Immature natural killer cell (primary cell): Measurements from ENCODE around the gene FMN1. TPM values are rescaled to one million over a fixed set of nuclear protein-coding genes. Genes with fewer than 3 reads are reported as not detected.

Source experiments
- DNase-seq, 3 donors: peaks; one replicate each; pipeline ENCODE4 v3.0.0; 2022; ENCODE audit warnings: mixed read lengths in 1 of 3
- H3K27ac Mint-ChIP-seq, 6 donors: one replicate each; pipeline ENCODE4 v1.8.0; 2020; ENCODE audit warnings: mixed read lengths in 6 of 6, mild to moderate bottlenecking in 5 of 6, inconsistent platforms in 4 of 6, moderate library complexity in 3 of 6
- H3K27me3 Mint-ChIP-seq, 3 donors: one replicate each; pipeline ENCODE4 v1.8.0; 2020 to 2021; ENCODE audit warnings: low read depth in 3 of 3, mild to moderate bottlenecking in 3 of 3, mixed read lengths in 3 of 3, moderate library complexity in 3 of 3, inconsistent platforms in 1 of 3
- H3K36me3 Mint-ChIP-seq, 3 donors: one replicate each; pipeline ENCODE4 v1.8.0; 2020; ENCODE audit warnings: mixed read lengths in 3 of 3, inconsistent platforms in 2 of 3, mild to moderate bottlenecking in 2 of 3
- H3K4me1 Mint-ChIP-seq, 2 donors: one replicate each; pipeline ENCODE4 v1.8.0; 2020; ENCODE audit warnings: inconsistent platforms in 2 of 2, mild to moderate bottlenecking in 2 of 2, mixed read lengths in 2 of 2, moderate library complexity in 1 of 2
- H3K4me3 Mint-ChIP-seq, 5 donors: one replicate each; pipeline ENCODE4 v1.8.0; 2020; ENCODE audit warnings: mild to moderate bottlenecking in 5 of 5, mixed read lengths in 5 of 5, inconsistent platforms in 3 of 5, moderate library complexity in 3 of 5
- H3K9me3 Mint-ChIP-seq, 6 donors: one replicate each; pipeline ENCODE4 v1.8.0; 2020; ENCODE audit warnings: mild to moderate bottlenecking in 6 of 6, mixed read lengths in 6 of 6, inconsistent platforms in 4 of 6, moderate library complexity in 3 of 6
- polyA plus RNA-seq, 3 donors: library from polyadenylated mRNA; unstranded; fragments of 300-500 nt; fragmentation: Illumina TruSeq; gene quantifications; one replicate each; pipeline ENCODE4 v1.2.3, GENCODE V29; 2021

The FMN1 gene
- polyA plus RNA-seq, 3 donors from 2014 or later, result not detected

DNA sequence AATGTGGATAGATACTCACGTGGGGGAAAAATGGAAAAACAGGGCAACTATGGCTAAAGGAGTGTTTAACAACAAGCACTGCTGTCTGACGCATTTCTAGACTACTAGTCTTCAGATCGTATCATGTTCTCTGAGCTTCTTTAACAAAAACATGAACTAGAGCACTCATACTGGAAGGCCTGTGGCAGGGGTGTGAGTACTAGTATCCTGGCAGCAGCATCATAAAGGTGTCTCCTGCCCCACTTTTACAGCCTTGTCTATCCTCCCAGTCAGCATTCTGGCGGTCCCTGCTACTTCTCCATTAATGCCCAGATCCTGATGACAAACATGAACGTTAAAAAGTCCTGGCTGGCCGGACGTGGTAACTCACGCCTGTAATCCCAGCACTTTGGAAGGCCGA, 4.0 kb downstream of the FMN1 start:
- DNase-seq, result no peak
- peaks cover 16 to 20% of the 10 kb centered on the region in 2 donors for H3K4me1 Mint-ChIP-seq
- H3K27me3 Mint-ChIP-seq, result peaks cover 0 to 14% (median 11%) of the 10 kb centered on the region in 3 donors
- no peaks in the 10 kb centered on the region for H3K9me3 Mint-ChIP-seq
- H3K27ac Mint-ChIP-seq, result no peak overlapping the region
- H3K4me3 Mint-ChIP-seq, result no peak overlapping the region
- H3K36me3 Mint-ChIP-seq, result no peaks in the 10 kb centered on the region

DNA sequence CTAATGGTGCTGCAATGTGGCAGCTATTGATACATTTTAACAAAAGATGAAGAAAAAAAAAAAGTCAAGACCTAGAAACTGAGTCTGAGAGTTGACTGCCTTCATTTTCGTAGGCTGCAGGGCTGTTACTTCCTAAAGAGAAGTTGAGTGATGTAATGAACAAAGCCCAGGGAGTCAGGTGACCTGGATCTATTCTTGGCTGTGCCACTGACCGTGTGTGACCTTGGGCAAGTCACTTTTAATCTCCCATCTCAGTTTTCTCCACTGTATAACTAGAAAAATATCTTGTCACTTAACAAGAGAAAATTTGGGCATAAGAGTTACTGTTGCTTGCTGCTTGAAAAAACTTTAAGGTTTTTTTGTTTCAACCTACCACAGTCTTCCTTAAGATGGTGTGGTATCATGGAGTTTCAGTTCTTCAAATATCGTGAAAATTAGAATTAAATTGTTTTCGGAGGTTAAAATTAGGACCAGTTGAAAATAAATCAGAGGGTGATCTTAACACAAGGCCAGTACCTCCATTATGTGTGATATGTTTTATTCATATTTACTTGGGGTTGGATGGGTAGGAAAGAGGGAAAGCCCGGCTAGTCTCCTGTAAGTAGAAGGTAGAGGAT, 5.8 kb downstream of the FMN1 start:
- H3K4me3 Mint-ChIP-seq, result no peak overlapping the region
- H3K27ac Mint-ChIP-seq, result no peak overlapping the region
- DNase-seq, result no peak
- H3K36me3 Mint-ChIP-seq, result no peaks in the 10 kb centered on the region
- peaks cover 0 to 14% (median 5%) of the 10 kb centered on the region in 3 donors for H3K27me3 Mint-ChIP-seq
- no peaks in the 10 kb centered on the region for H3K9me3 Mint-ChIP-seq
- H3K4me1 Mint-ChIP-seq, result peaks cover 1 to 2% of the 10 kb centered on the region in 2 donors

DNA sequence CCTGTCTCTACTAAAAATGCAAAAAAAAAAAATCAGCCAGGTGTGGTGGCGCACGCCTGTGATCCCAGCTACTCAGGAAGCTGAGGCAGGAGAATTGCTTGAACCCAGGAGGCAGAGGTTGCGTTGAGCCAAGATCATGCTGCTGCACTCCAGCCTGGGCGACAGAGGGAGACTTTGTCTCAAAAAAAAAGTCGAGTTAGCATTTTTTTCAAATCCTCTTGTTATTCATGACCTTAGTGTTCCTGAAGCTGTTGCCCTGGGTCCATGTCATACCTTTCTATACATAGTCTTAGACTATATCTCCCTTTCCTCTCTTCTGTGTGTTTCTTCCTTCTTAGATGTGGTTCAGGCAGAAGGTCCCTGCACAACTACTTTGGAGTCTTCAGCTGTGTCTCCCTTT, 6.4 kb downstream of the FMN1 start:
- Mint-ChIP-seq H3K4me1 (no peaks in the 10 kb centered on the region), H3K27me3 (peaks cover 0 to 14% (median 5%) of the 10 kb centered on the region in 3 donors), H3K36me3 (no peaks in the 10 kb centered on the region), H3K9me3 (no peaks in the 10 kb centered on the region), H3K4me3 (no peak overlapping the region), H3K27ac (no peak overlapping the region)
- DNase-seq, result no peak

DNA sequence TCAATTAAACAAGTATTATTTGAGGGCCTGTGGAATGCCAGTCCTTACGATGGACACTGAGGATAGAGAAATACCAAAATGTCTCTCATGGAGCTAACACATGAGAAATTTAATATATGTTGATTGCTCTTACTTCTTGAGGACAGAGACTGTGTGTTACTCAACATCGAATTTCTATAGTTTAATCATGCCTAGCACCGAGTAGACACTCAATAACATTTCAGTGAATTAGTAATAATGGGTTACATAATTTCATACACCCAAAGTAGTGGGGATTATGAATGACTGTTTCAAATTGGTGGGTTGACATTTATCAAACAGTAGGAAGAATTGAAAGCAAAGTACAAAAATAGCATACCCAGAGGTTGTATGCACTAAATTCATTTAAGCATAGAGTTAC, 11.2 kb downstream of the FMN1 start:
- peaks cover 0 to 1% (median under 1%) of the 10 kb centered on the region in 3 donors for H3K27me3 Mint-ChIP-seq
- no peak for DNase-seq
- no peaks in the 10 kb centered on the region for H3K36me3 Mint-ChIP-seq
- H3K27ac Mint-ChIP-seq, result no peak overlapping the region
- no peak overlapping the region for H3K4me3 Mint-ChIP-seq
- H3K9me3 Mint-ChIP-seq, result no peaks in the 10 kb centered on the region
- H3K4me1 Mint-ChIP-seq, result no peaks in the 10 kb centered on the region

DNA sequence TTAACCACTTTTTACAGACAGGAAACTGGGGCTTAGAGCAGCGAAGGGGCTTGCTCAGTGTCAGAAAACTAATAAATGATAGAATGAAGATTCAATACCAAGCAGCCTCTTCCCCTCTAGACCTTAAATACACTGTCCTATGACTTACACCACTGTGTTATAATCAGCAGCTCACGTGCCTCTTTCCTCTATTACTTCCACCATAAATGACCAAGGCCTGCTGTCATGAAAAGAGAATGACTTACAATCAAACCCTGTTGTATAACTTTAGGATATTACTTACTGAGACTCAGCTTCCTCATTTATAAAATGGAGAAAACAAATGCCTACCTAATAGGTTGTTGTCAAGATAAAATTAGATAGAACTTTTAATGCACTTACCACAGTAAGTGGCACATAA, 11.6 kb downstream of the FMN1 start:
- no peak overlapping the region for H3K27ac Mint-ChIP-seq
- no peaks in the 10 kb centered on the region for H3K4me1 Mint-ChIP-seq
- no peak overlapping the region for H3K4me3 Mint-ChIP-seq
- peaks cover 0 to 3% (median 1%) of the 10 kb centered on the region in 3 donors for H3K27me3 Mint-ChIP-seq
- DNase-seq, result no peak
- H3K36me3 Mint-ChIP-seq, result no peaks in the 10 kb centered on the region
- H3K9me3 Mint-ChIP-seq, result no peaks in the 10 kb centered on the region

DNA sequence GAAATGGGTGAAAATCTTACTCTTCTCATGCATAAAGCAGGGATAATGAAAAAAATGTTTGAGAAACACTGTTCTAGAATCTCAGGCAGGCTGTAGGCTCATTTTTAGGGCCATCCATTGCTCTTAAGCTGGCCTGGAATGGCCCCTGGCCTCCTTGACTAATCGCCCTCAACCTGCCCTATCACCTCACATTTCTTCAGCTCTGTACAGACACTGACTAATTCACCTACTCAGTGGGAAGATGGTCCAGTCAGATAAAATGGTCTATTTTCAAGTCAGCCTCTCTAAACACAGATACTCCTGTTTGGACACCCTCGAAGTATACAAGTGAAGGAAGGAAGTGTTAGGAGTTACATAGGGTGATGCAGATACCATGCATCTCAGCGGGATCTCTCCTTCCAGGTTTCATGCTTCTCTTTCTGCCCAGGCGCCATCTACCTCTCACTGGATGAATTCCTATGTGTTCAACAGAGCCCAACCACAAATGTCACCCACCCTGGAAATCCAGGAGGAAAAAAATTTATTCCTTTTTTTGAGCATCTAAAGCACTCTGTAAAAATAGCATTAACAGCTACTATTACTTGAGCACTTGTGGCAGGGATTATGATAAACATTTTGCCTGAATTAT, 12.1 kb downstream of the FMN1 start:
- H3K9me3 Mint-ChIP-seq, result no peaks in the 10 kb centered on the region
- H3K27ac Mint-ChIP-seq, result no peak overlapping the region
- no peak for DNase-seq
- H3K4me1 Mint-ChIP-seq, result no peaks in the 10 kb centered on the region
- H3K27me3 Mint-ChIP-seq, result peaks cover 0 to 3% (median 1%) of the 10 kb centered on the region in 3 donors
- H3K36me3 Mint-ChIP-seq, result no peaks in the 10 kb centered on the region
- no peak overlapping the region for H3K4me3 Mint-ChIP-seq

DNA sequence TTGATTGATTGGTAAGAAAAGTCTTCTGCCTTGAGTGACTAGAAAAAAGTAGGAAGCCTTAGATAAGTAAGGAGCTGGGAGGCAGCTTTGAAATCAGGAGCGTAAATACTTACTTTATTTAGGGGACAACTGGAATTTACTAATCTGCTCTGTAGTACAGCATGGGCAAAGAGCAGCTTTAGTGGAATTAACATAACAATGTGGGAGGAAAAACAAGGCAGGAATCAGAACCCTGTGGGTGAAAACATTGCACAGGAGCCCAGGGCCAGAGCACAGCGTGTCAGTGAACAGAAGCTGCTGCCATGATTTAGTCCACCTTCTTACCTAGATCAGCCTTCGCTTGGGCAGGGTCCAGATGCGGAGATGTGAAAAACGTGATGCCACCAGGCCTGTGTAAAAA, 14.6 kb downstream of the FMN1 start:
- DNase-seq, result no peak
- no peaks in the 10 kb centered on the region for H3K36me3 Mint-ChIP-seq
- H3K27me3 Mint-ChIP-seq, result peaks cover 0 to 3% (median 0%) of the 10 kb centered on the region in 3 donors
- no peak overlapping the region for H3K27ac Mint-ChIP-seq
- no peak overlapping the region for H3K4me3 Mint-ChIP-seq
- H3K4me1 Mint-ChIP-seq, result no peaks in the 10 kb centered on the region
- no peaks in the 10 kb centered on the region for H3K9me3 Mint-ChIP-seq

DNA sequence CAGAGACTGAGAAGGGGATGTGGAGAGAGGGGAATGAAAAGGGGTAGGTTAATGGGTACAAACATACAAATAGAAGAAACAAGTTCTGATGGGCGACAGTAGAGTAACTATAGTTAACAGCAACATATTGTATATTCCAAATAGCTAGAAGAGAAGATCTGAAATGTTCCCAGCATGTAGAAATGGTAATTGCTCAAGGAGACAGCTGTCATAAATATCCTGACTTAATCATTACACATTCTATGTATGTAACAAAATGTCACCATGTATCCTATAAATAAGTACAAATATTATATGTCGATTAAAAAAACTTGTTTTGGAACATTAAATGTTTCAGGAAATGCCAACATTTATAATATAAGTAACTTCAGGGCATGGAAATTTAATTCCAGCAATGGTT, 23.3 kb downstream of the FMN1 start:
- no peak overlapping the region for H3K27ac Mint-ChIP-seq
- no peak for DNase-seq
- H3K4me1 Mint-ChIP-seq, result no peaks in the 10 kb centered on the region
- peaks cover 0 to 2% (median 0%) of the 10 kb centered on the region in 6 donors for H3K9me3 Mint-ChIP-seq
- H3K4me3 Mint-ChIP-seq, result no peak overlapping the region
- H3K27me3 Mint-ChIP-seq, result peaks cover 2 to 16% (median 3%) of the 10 kb centered on the region in 3 donors
- H3K36me3 Mint-ChIP-seq, result no peaks in the 10 kb centered on the region

DNA sequence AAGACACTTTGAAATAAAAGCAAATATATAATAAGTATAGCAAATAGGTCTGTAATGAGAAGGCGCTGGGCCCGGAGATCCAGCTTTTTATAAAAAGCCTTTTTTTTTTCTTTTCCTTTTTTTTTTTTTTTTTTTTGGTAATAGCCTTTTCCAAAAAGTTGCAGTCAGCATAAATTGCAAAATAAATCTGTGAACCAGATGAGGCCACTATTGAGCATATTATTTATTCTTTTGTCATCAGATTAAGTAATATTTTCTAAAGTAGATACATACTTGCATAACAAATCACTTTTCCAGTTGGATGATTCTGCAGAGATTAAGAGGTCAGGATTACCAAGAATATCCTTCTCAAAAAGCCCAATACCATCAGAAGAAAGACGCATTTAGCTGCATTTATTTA, 24.9 kb downstream of the FMN1 start:
- Mint-ChIP-seq H3K9me3 (peaks cover 0 to 2% (median 0%) of the 10 kb centered on the region in 6 donors), H3K27ac (no peak overlapping the region), H3K4me3 (no peak overlapping the region), H3K4me1 (no peaks in the 10 kb centered on the region), H3K36me3 (no peaks in the 10 kb centered on the region), H3K27me3 (peaks cover 2 to 16% (median 3%) of the 10 kb centered on the region in 3 donors)
- DNase-seq, result no peak

DNA sequence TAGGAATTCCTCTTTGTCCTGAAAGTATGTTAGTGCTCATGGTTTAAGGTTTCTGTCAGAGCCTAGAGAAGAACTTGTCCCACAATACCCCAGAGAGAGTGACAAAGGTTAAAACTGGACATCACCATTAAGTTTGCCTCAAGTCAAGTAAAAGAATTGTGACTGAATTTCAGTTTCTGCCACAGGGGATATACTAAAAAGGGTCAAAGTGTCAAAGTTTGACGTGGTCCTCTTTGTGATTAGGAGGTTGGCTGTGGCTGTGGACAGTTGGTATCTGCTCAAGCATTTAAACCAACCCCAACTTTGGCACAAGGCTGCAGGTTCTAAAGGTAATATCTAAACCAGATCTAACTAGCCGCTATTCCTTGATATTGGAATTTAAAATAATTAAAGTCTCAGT, 26.1 kb downstream of the FMN1 start:
- Mint-ChIP-seq H3K27ac (no peak overlapping the region), H3K27me3 (peaks cover 2 to 16% (median 3%) of the 10 kb centered on the region in 3 donors), H3K9me3 (peaks cover 0 to 2% (median 0%) of the 10 kb centered on the region in 6 donors), H3K36me3 (no peaks in the 10 kb centered on the region), H3K4me1 (no peaks in the 10 kb centered on the region), H3K4me3 (no peak overlapping the region)
- no peak for DNase-seq

DNA sequence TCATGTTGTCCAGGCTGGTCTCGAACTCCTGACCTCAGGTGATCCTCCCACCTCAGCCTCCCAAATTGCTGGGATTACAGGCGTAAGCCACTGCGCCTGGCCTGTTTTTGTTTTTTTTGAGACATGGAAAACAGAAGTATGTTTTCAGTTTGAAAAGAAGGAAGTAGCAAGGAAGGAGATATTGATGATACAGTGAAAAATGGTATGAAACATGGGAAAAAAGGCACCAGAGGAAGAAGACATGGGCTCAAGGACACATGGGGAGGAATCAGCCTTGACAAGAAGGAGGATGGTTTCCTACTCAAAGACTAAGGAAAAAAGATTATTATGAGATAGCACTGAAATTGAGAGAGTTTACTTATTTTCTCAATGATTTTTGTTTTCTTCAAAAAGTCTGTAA, 30.7 kb downstream of the FMN1 start:
- no peak overlapping the region for H3K27ac Mint-ChIP-seq
- no peak overlapping the region for H3K4me3 Mint-ChIP-seq
- no peaks in the 10 kb centered on the region for H3K9me3 Mint-ChIP-seq
- H3K27me3 Mint-ChIP-seq, result peaks cover 2 to 10% (median 3%) of the 10 kb centered on the region in 3 donors
- H3K36me3 Mint-ChIP-seq, result no peaks in the 10 kb centered on the region
- no peaks in the 10 kb centered on the region for H3K4me1 Mint-ChIP-seq
- DNase-seq, result no peak

DNA sequence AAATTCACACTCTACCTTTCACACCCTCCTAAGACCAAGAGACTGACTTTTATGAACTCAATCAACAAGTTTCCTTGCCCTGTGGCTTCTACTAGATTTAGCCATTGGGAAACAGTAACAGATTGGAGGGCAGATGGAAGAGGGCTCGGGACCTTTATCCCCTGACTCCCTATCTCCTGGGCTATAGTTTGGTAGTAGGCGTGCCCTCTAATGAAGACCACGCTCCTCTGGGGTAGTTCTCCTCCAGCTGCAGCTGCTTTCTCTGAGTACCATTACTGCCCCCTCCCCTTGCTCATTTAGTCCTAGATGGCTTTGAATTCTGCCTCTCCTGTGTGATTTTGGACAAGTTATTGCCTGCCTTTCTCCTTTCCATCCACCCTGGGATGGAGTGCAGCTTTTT, 33.3 kb downstream of the FMN1 start:
- no peaks in the 10 kb centered on the region for H3K4me1 Mint-ChIP-seq
- DNase-seq, result no peak
- no peaks in the 10 kb centered on the region for H3K9me3 Mint-ChIP-seq
- H3K4me3 Mint-ChIP-seq, result no peak overlapping the region
- H3K27me3 Mint-ChIP-seq, result peaks cover 0 to 5% (median 4%) of the 10 kb centered on the region in 3 donors
- no peak overlapping the region for H3K27ac Mint-ChIP-seq
- no peaks in the 10 kb centered on the region for H3K36me3 Mint-ChIP-seq

DNA sequence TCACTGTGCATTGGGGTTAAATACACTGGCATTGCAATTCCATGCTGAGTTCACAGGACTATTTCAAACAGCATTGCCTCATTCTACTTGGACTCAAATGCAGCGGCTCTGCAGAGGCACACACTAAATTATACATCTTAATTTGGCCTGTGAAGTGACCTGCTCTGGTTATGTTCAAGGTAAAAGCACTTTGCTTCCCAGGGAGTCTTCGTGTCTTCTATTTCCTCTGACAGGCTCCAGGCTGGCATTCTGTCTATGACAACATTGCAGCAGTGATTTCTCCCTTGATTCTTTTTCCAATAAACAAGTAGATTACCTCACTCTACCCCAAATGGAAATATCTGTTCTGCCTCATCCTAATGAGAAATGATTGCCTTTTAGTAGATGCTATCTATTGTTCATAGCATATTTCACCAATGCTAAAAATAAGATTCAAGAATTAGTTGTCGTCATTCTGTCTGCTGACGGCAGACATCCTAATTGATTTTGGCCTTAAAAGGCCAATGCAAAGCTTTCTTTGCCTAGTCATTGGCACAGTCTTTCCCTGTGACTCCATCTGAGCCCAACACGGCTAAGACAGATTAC, 33.8 kb downstream of the FMN1 start:
- no peak overlapping the region for H3K27ac Mint-ChIP-seq
- no peak overlapping the region for H3K4me3 Mint-ChIP-seq
- DNase-seq, result no peak
- no peaks in the 10 kb centered on the region for H3K4me1 Mint-ChIP-seq
- no peaks in the 10 kb centered on the region for H3K36me3 Mint-ChIP-seq
- peaks cover 2 to 8% (median 5%) of the 10 kb centered on the region in 3 donors for H3K27me3 Mint-ChIP-seq
- H3K9me3 Mint-ChIP-seq, result no peaks in the 10 kb centered on the region

DNA sequence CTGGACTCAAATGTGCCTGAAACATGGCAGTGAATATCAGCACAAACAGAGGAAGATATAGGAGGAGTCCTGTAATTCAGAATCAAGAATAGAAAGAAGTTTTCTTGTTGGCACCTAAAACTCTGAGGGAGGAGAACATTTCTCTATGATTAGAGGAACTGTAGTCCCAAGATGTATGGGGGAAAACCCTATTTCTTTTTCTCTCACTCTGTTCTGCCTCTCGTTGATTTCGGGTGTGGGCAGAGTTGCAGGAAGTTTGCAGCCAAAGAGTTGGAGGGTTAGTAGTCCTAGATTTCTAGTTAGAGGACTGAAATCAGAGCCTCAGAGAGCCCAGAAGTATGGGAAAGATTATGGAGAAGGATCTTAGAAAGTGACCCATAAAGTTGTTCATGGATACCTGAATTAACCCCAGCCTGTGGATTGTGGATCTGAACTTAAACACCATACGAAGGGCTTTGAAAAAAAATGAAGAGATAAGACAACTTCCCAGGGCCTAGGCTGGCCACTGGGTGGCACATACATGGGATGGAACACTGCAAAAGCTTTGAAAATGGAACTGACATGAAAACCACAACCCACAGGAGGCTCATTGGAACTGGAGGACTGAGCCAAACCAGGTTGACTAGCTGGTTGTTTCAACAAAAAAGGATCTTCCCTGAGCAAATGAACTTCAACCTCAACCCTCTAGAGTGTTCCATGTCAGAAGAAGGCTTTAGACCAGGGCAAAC, 34.6 kb downstream of the FMN1 start:
- no peak overlapping the region for H3K4me3 Mint-ChIP-seq
- peaks cover 2 to 11% (median 5%) of the 10 kb centered on the region in 3 donors for H3K27me3 Mint-ChIP-seq
- H3K4me1 Mint-ChIP-seq, result no peaks in the 10 kb centered on the region
- H3K36me3 Mint-ChIP-seq, result no peaks in the 10 kb centered on the region
- no peak for DNase-seq
- H3K9me3 Mint-ChIP-seq, result no peaks in the 10 kb centered on the region
- H3K27ac Mint-ChIP-seq, result no peak overlapping the region
